Left ventricle myocardium inferior (tissue), 1 donor: ENCODE data around the gene SLC5A10. TPM values are rescaled to one million over a fixed set of nuclear protein-coding genes. Genes with fewer than 3 reads are reported as not detected.

ENCODE experiments used
- DNase-seq: peaks from one replicate; pipeline ENCODE4 v3.0.0-alpha.2; 2020
- H3K27ac ChIP-seq: fragments of 200-600 bp; replicated peaks from 2 replicates; pipeline ENCODE4 v1.8.0; 2021
- H3K27me3 ChIP-seq: fragments of 200-600 bp; 2 replicates; pipeline ENCODE4 v1.8.0; 2021; ENCODE audit warnings: low read depth
- H3K36me3 ChIP-seq: fragments of 200-600 bp; 2 replicates; pipeline ENCODE4 v1.8.0; 2021
- H3K4me1 ChIP-seq: fragments of 200-600 bp; 2 replicates; pipeline ENCODE4 v1.8.0; 2021
- H3K4me3 ChIP-seq: fragments of 200-600 bp; 2 replicates; pipeline ENCODE4 v1.8.0; 2021; ENCODE audit warnings: mild to moderate bottlenecking, moderate library complexity
- H3K9me3 ChIP-seq: fragments of 200-600 bp; replicated peaks from 2 replicates; pipeline ENCODE4 v1.8.0; 2021
- CTCF ChIP-seq: fragments of 200-600 bp; IDR thresholded peaks from 2 replicates; pipeline ENCODE4 v1.8.0; 2021; ENCODE audit warnings: antibody characterized with exemption, mild to moderate bottlenecking, borderline replicate concordance
- intact Hi-C: fragments of 100-400 bp; cut with micrococcal nuclease; formaldehyde crosslinking; loops from one replicate; pipeline ENCODE4 v1.11.0; 2022
- total RNA-seq: library from RNA; stranded (reverse); fragmentation: NEBNext Ultra II Directional; extraction: Animal tissue kit (Norgen Biotek cat#: 25700); gene quantifications from one replicate; pipeline ENCODE4 v1.2.1, GENCODE V29; 2021
- donor health status: DM: no; HTN: yes; CAD: no; lungs with severe emphysema.

SLC5A10 gene
- total RNA-seq, 1 donor from 2014 or later, result not detected

DNA sequence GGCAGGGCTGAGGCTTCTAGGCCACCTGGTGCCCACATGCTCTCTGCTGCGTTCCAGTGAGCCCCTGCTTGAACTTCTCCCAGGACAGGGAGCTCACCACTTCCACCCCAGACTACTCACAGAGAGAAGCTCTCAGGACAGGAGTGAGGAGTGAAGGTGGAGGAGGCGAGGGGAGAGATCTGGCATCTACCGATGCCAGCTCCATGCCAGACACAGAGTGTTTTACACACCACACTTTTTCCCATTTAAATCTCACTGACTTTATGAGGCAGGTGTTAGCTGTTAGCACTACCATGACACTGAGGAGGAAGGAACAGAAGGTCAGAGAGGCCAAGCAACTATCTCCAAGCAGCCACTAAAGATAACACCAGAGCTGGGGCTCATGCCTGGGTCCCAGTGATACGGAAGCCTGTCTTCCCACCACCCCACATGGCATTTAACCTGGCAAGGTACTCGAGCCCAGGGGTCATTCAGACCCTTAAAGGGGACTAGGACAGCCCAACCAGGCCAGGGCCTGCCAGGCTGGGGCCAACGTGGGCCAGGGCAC lies 45.8 kb downstream of the SLC5A10 start:
- DNase-seq, result no peak
- intact Hi-C loops, result no loop called here
- no peak for TF ChIP-seq CTCF
- no peak overlapping the region for H3K4me3 ChIP-seq
- H3K4me1 ChIP-seq, result no peaks in the 10 kb centered on the region
- H3K27ac ChIP-seq, result no peak overlapping the region
- peaks cover 17% of the 10 kb centered on the region for H3K9me3 ChIP-seq
- H3K27me3 ChIP-seq, result no peaks in the 10 kb centered on the region
- no peaks in the 10 kb centered on the region for H3K36me3 ChIP-seq

GRCh38 chr17:18999394-18999793 lies 47.4 kb downstream of the SLC5A10 start:
- Histone ChIP-seq H3K27me3 (no peaks in the 10 kb centered on the region), H3K27ac (no peak overlapping the region), H3K9me3 (peaks cover 17% of the 10 kb centered on the region), H3K4me1 (peaks cover 10% of the 10 kb centered on the region), H3K4me3 (no peak overlapping the region), H3K36me3 (no peaks in the 10 kb centered on the region)
- DNase-seq, result no peak
- intact Hi-C loops, result no loop called here
- TF ChIP-seq CTCF, result no peak

DNA sequence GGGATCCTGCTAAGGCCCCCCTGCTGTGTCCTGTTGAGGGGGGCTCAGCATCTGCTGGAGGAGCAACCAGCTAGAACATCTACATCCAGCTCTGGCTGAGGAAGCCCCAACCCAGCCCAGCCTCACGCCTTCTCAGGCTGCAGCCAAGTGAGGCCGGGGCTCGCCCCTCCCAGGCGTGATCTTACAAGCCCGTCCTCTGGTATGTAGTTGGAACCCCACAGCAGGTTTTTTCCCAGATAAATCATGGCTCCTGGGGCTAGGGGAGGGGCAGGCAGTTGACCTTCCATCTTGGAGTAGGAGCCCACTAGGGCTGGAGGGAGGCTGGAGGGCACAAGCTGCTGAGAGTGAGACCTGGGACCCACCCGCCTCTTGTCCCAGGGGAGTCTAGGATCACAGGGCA lies 47.9 kb downstream of the SLC5A10 start:
- Histone ChIP-seq H3K4me3 (no peak overlapping the region), H3K36me3 (no peaks in the 10 kb centered on the region), H3K9me3 (peaks cover 14% of the 10 kb centered on the region), H3K27me3 (no peaks in the 10 kb centered on the region), H3K4me1 (peaks cover 13% of the 10 kb centered on the region), H3K27ac (no peak overlapping the region)
- intact Hi-C loops, result no loop called here
- no peak for DNase-seq
- TF ChIP-seq CTCF, result no peak

DNA sequence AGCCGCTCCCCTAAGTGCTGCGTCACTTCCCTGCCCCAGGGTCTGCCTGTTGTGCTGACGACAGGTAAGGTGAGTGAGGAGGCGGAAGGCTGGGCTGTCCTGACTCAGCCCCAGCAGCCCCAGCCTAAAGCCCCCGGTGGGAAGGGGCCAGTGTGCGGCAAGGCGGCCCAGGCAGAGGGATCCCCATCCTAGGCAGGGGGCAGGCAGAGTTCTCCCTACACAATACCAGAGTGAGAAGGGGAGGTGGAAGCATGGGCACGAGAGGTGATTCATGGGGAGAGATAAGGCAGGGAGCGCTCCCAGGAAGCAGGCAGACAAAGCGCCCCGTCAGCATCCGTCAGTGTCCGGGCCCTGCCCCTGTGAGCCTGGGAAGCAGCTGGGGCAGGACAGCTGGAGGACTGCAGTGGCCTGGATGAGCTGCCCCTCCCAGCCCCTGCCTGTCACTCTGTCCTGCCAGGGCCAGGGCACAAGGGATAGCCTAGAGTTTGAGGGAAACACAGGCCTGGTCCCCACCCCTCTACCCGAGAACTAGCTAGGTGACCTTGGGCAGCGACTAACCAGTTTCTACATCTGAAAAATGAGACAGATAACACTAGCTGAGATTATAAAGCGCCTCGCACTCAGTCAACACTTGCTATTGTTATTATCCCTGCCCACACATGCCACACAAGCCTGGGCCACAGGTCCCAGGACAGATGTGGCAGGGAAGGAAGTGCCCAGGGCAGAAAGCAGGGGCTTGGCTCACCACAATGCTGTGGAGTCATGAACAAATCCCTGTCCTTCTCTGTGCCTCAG lies 48.8 kb downstream of the SLC5A10 start:
- no peak for DNase-seq
- H3K4me3 ChIP-seq, result no peak overlapping the region
- H3K27ac ChIP-seq, result no peak overlapping the region
- H3K9me3 ChIP-seq, result peaks cover 6% of the 10 kb centered on the region
- peaks cover 15% of the 10 kb centered on the region for H3K4me1 ChIP-seq
- H3K36me3 ChIP-seq, result no peaks in the 10 kb centered on the region
- no peaks in the 10 kb centered on the region for H3K27me3 ChIP-seq
- TF ChIP-seq CTCF, result no peak
- intact Hi-C loops, result no loop called here

DNA sequence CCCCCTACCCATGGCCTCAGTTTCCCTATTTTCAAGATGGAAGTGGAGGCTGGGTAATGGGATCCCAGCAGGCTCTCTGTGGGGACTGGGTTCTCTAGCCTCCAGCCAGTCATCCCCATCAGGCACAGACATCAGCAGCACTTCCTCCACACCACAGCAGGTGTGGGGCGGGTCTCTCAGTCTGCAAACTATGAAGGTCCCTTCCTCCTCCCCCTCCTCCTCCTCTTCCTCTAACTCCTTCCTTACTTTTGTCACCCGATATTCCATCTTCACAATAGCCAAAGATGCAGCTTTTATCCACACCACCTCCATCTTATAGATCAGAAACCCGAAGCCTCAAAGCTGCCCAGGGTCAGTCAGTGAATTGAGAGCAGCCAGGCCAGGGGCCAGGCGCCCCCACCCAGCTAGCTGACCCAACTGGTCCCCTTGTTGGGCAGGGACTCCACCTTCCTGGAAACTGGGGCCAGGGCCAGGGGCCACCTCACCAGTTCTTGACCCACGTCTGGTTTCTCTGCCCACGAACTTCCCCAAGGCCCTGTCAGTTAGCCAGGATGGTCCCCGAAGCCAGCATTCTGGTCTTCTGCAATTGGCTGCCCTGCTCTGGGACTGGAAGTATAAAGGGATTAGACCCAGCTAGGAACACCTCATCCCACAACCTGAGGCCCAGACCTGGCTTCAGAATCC lies 50.1 kb downstream of the SLC5A10 start:
- no peak for TF ChIP-seq CTCF
- Histone ChIP-seq H3K27me3 (no peaks in the 10 kb centered on the region), H3K27ac (no peak overlapping the region), H3K9me3 (peaks cover 5% of the 10 kb centered on the region), H3K4me1 (peaks cover 15% of the 10 kb centered on the region), H3K4me3 (no peak overlapping the region), H3K36me3 (no peaks in the 10 kb centered on the region)
- intact Hi-C loops, result no loop called here
- DNase-seq, result no peak
